Tibial artery (tissue), 4 donors: ENCODE data around the gene CCDC60.

Experiments
- DNase-seq, 2 donors: peaks; one replicate each; pipeline ENCODE4 v3.0.0-alpha.2; 2019
- H3K27ac ChIP-seq, 2 donors: fragments of 200-600 bp; sonication (generic) in 1 of 2; 1 replicate in 1 of 2; 2 replicates in 1 of 2; pipeline ENCODE4 v1.5.1; 2018 to 2019; ENCODE audit warnings: mild to moderate bottlenecking in 1 of 2
- H3K27me3 ChIP-seq, 2 donors: fragments of 200-600 bp; sonication (generic) in 1 of 2; one replicate each; pipeline versions ENCODE4 v1.5.1 to v1.6.0; 2016 to 2019
- H3K36me3 ChIP-seq, 3 donors: fragments of 200-600 bp; sonication (generic) in 2 of 3; one replicate each; pipeline ENCODE4 v1.5.1; 2016 to 2019; ENCODE audit warnings: mild to moderate bottlenecking in 2 of 3
- H3K4me1 ChIP-seq, 4 donors: fragments of 200-600 bp; sonication (generic) in 2 of 4; 1 replicate in 3 of 4; 2 replicates in 1 of 4; pipeline ENCODE4 v1.5.1; 2016 to 2019
- H3K4me3 ChIP-seq, 2 donors: fragments of 200-600 bp; sonication (generic) in 1 of 2; 1 replicate in 1 of 2; 2 replicates in 1 of 2; pipeline ENCODE4 v1.5.1; 2018 to 2019; ENCODE audit warnings: mild to moderate bottlenecking in 2 of 2
- H3K9me3 ChIP-seq, 3 donors: fragments of 200-600 bp; sonication (generic) in 1 of 3; one replicate each; pipeline ENCODE4 v1.5.1; 2016 to 2019
- CTCF ChIP-seq, 2 experiments: fragments of 200-600 bp in 1 of 2; fragments of 450-650 bp in 1 of 2; IDR thresholded peaks; one replicate each; pipeline ENCODE4 v1.5.1; 2017 to 2019; ENCODE audit warnings: antibody characterized with exemption in 2 of 2, mild to moderate bottlenecking in 1 of 2, moderate library complexity in 1 of 2
- intact Hi-C: fragments of 100-400 bp; cut with DNase I; formaldehyde crosslinking; loops from one replicate; pipeline ENCODE4 v1.15.0; 2023; ENCODE audit warnings: low total_unique reads

The CCDC60 gene

GRCh38 chr12:119547001-119547400, 212.5 kb downstream of the CCDC60 start:
- intact Hi-C loops: no loop called here
- TF ChIP-seq CTCF (IDR thresholded peaks at IDR 0.05): no peak
- H3K4me1 ChIP-seq: no peaks in the 10 kb centered on the region

GRCh38 chr12:119556854-119557253, 222.3 kb downstream of the CCDC60 start:
- H3K9me3 ChIP-seq: no peaks in the 10 kb centered on the region
- no peak for DNase-seq
- no peak overlapping the region for H3K27ac ChIP-seq
- intact Hi-C loops: no loop called here
- no peak for TF ChIP-seq CTCF (IDR thresholded peaks at IDR 0.05)
- H3K4me1 ChIP-seq: no peaks in the 10 kb centered on the region
- no peaks in the 10 kb centered on the region for H3K27me3 ChIP-seq
- H3K4me3 ChIP-seq: no peak overlapping the region
- H3K36me3 ChIP-seq: no peaks in the 10 kb centered on the region

More at GRCh38 chr12:119547001-119547400, 212.5 kb downstream of the CCDC60 start:
- Histone ChIP-seq H3K27me3 (no peaks in the 10 kb centered on the region), H3K9me3 (no peaks in the 10 kb centered on the region), H3K36me3 (no peaks in the 10 kb centered on the region), H3K4me3 (no peak overlapping the region), H3K27ac (no peak overlapping the region)
- DNase-seq: no peak

GRCh38 chr12:119565404-119565803, 230.9 kb downstream of the CCDC60 start:
- H3K4me3 ChIP-seq: no peak overlapping the region
- no peaks in the 10 kb centered on the region for H3K36me3 ChIP-seq
- H3K27me3 ChIP-seq: no peaks in the 10 kb centered on the region
- no peaks in the 10 kb centered on the region for H3K9me3 ChIP-seq
- H3K27ac ChIP-seq: no peak overlapping the region
- H3K4me1 ChIP-seq: no peaks in the 10 kb centered on the region
- DNase-seq: no peak
- no peak for TF ChIP-seq CTCF (IDR thresholded peaks at IDR 0.05)
- intact Hi-C loops: no loop called here

GRCh38 chr12:119570771-119571170, 236.2 kb downstream of the CCDC60 start:
- no peak for TF ChIP-seq CTCF (IDR thresholded peaks at IDR 0.05)

GRCh38 chr12:119573086-119573485, 238.6 kb downstream of the CCDC60 start:
- no peaks in the 10 kb centered on the region for H3K36me3 ChIP-seq
- no peaks in the 10 kb centered on the region for H3K4me1 ChIP-seq
- H3K27ac ChIP-seq: no peak overlapping the region
- no peak overlapping the region for H3K4me3 ChIP-seq
- no peaks in the 10 kb centered on the region for H3K9me3 ChIP-seq
- intact Hi-C loops: no loop called here
- DNase-seq: no peak
- H3K27me3 ChIP-seq: no peaks in the 10 kb centered on the region
- no peak for TF ChIP-seq CTCF (IDR thresholded peaks at IDR 0.05)

More at GRCh38 chr12:119570771-119571170, 236.2 kb downstream of the CCDC60 start:
- no peaks in the 10 kb centered on the region for H3K36me3 ChIP-seq
- no peak overlapping the region for H3K4me3 ChIP-seq
- intact Hi-C loops: no loop called here
- no peaks in the 10 kb centered on the region for H3K27me3 ChIP-seq
- no peaks in the 10 kb centered on the region for H3K9me3 ChIP-seq
- DNase-seq: no peak
- no peaks in the 10 kb centered on the region for H3K4me1 ChIP-seq
- no peak overlapping the region for H3K27ac ChIP-seq

GRCh38 chr12:119574255-119574654, 239.7 kb downstream of the CCDC60 start:
- Histone ChIP-seq H3K4me3 (no peak overlapping the region), H3K9me3 (no peaks in the 10 kb centered on the region), H3K4me1 (no peaks in the 10 kb centered on the region), H3K36me3 (no peaks in the 10 kb centered on the region), H3K27me3 (no peaks in the 10 kb centered on the region), H3K27ac (no peak overlapping the region)
- intact Hi-C loops: no loop called here
- no peak for DNase-seq
- TF ChIP-seq CTCF (IDR thresholded peaks at IDR 0.05): no peak
